Measurements from ENCODE around the gene DCAF5. TPM values are rescaled to one million over a fixed set of nuclear protein-coding genes. Genes with fewer than 3 reads are reported as not detected.

The DCAF5 gene
- total and polyA plus RNA-seq, 2 of the 13 experiments (the other 11 are each of a cell fraction or from before 2014, with no cell fraction given): 13.4 to 31.6 TPM

GRCh38 chr14:69170839-69171238 is 17.9 kb upstream of the DCAF5 start:
- ATAC-seq (no peak), FAIRE-seq (no peak), DNase-seq (ENCODE audit: low spot score) (no peak)
- Histone ChIP-seq H4K20me1 (ENCODE audit: insufficient read depth, low read length) (no peaks in the 10 kb centered on the region), H3K79me2 (ENCODE audit: insufficient read depth, low read length) (no peaks in the 10 kb centered on the region), H2AFZ (ENCODE audit: low read length) (no peak overlapping the region), H3K9ac (ENCODE audit: insufficient read depth, low read depth, low read length) (no peak overlapping the region), H3K27ac (ENCODE audit: extremely low read length, insufficient read depth, low read length) (no peak overlapping the region), H3K4me3 (replicated peaks in 1 of 3; ENCODE audit: insufficient read depth in 1 of 3, low read depth in 2 of 3, low read length in 3 of 3) (no peak overlapping the region), H3K4me2 (ENCODE audit: low read depth, low read length) (no peak overlapping the region), H3K9me3 (ENCODE audit: low read length) (no peaks in the 10 kb centered on the region), H3K36me3 (replicated peaks in 1 of 2; ENCODE audit: control insufficient read depth in 1 of 2, insufficient read depth in 2 of 2, low read length in 2 of 2) (no peaks in the 10 kb centered on the region), H3K27me3 (ENCODE audit: control insufficient read depth in 1 of 2, insufficient read depth in 2 of 2, low read length in 2 of 2) (no peaks in the 10 kb centered on the region; a peak in 1 of 5 replicates), H3K4me1 (ENCODE audit: insufficient read depth, low read length) (no peaks in the 10 kb centered on the region)
- intact Hi-C loops (cut with micrococcal nuclease; ENCODE audit: unreplicated experiment) (no loop called here), in situ Hi-C loops (cut with HindIII; ENCODE audit: extremely low pct_ligation_motif_present, low pct_unique_long_range_greater_than_20kb) (no loop called here)
- 36% methylated on average over 1 of the region's 1 CpG for WGBS (ENCODE audit: low lambda C conversion rate)
- ChIA-PET POLR2A (no interaction called here), CTCF (ENCODE audit: low intra/inter-chr PET ratio, low total read pairs) (no interaction called here)
- no TSS peak for BruUV-seq (replicated peaks)
- TF ChIP-seq GRHL1 (CRISPR knock-in tag; conservative IDR thresholded peaks at IDR 0.05): no peak
- TF ChIP-seq KDM6A (CRISPR knock-in tag; IDR thresholded peaks at IDR 0.05; ENCODE audit: low read depth): no peak
- TF ChIP-seq ZNF230 (CRISPR knock-in tag; IDR thresholded peaks at IDR 0.05): no peak
- TF ChIP-seq HMGXB3 (CRISPR knock-in tag; IDR thresholded peaks at IDR 0.05; ENCODE audit: borderline replicate concordance): no peak
- TF ChIP-seq ARID4A (CRISPR knock-in tag; IDR thresholded peaks at IDR 0.05; ENCODE audit: borderline replicate concordance): no peak
- TF ChIP-seq HDAC1 (CRISPR knock-in tag; IDR thresholded peaks at IDR 0.05): no peak
- TF ChIP-seq SALL1 (CRISPR knock-in tag; IDR thresholded peaks at IDR 0.05): no peak
- no peak for TF ChIP-seq ZNF18 (CRISPR knock-in tag; IDR thresholded peaks at IDR 0.05; ENCODE audit: insufficient replicate concordance)
- no peak for TF ChIP-seq SP2 (CRISPR knock-in tag; IDR thresholded peaks at IDR 0.05)
- TF ChIP-seq ZSCAN22 (CRISPR knock-in tag; IDR thresholded peaks at IDR 0.05): no peak
- TF ChIP-seq GLMP (CRISPR knock-in tag; IDR thresholded peaks at IDR 0.05; ENCODE audit: borderline replicate concordance): no peak

Measured in HepG2 (cell line).